Activated CD4-positive, alpha-beta T cell treated with anti-CD3 and anti-CD28 coated beads for 24 hours (primary cell): ENCODE measurements around the gene SUPT6H.
"Not testable (repeated sequence)": the region's sequence is repeated elsewhere in the genome, so short reads cannot be mapped to it uniquely, and the experiment has no call there.

ENCODE experiments used
- DNase-seq, 2 donors: peaks; one replicate each; pipeline ENCODE4 v3.0.0-alpha.2; 2020; ENCODE audit warnings: low read depth in 2 of 2

Gene SUPT6H

DNA sequence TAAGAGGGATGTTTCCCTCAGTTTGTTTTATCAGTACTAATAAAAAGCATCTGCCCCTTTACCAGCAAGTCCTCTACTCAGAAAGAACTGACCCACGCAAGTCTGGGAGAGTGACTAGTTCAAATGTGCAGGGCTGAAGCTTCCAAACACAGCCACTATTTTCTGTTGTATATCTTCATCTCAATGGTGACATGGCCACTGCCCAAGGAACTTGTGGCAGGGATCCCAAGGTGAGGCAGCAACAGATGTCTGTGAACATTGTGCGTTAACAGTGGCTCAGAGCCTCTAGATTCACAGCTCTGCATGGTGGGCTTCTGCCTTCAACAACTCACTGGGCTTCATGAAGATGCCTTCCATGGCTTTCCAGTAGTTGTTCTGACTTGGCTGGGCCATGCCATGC lies 13.3 kb upstream of the SUPT6H start:
- DNase-seq: no peak

- no peak for DNase-seq
Measured at GRCh38 chr17:28655160-28655559, 6.8 kb upstream of the SUPT6H start.

- DNase-seq: no peak
Measured at GRCh38 chr17:28657756-28658155, 4.2 kb upstream of the SUPT6H start.

- DNase-seq: not testable (repeated sequence)
Measured at GRCh38 chr17:28658342-28658741, 3.7 kb upstream of the SUPT6H start.

DNA sequence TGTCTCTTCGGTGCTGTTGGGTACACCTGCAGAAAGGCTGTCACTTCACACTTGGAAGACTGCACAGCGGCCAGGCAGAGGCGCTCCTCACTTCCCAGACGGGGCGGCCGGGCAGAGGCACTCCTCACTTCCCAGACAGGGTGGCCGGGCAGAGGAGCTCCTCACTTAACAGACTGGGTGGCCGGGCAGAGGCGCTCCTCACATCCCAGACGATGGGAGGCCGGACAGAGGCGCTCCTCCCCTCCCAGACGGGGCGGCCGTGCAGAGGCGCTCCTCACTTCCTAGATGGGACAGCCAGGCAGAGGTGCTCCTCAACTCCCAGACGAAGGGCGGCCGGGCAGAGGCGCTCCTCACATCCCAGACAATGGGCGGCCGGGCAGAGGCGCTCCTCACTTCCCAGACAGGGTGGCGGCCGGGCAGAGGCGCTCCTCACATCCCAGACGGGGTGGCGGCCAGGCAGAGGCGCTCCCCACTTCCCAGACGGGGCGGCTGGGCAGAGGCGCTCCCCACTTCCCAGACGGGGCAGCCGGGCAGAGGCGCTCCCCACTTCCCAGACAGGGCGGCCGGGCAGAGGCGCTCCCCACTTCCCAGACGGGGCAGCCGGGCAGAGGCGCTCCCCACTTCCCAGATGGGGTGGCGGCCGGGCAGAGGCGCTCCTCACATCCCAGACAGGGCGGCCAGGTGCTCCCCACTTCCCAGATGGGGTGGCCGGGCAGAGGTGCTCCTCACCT lies 3.1 kb upstream of the SUPT6H start:
- not testable (repeated sequence) for DNase-seq

DNA sequence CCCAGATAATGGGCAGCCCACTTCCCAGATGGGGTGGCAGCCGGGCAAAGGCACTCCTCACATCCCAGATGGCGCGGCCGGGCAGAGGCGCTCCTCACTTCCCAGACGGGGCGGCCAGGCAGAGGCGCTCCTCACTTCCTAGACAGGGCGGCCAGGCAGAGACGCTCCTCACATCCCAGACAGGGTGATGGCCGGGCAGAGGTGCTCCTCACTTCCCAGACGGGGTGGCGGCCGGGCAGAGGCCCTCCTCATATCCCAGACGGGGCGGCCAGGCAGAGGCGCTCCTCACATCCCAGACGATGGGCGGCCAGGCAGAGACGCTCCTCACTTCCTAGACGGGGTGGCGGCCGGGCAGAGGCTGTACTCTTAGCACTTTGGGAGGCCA lies 2.5 kb upstream of the SUPT6H start:
- DNase-seq: not testable (repeated sequence)

GRCh38 chr17:28662527-28662829 lies 473 bp downstream of the SUPT6H start:
- DNase-seq: no peak

- DNase-seq: no peak
Measured at GRCh38 chr17:28663723-28664122, 1.7 kb downstream of the SUPT6H start.

GRCh38 chr17:28665994-28666393 lies 4.0 kb downstream of the SUPT6H start:
- no peak for DNase-seq

DNA sequence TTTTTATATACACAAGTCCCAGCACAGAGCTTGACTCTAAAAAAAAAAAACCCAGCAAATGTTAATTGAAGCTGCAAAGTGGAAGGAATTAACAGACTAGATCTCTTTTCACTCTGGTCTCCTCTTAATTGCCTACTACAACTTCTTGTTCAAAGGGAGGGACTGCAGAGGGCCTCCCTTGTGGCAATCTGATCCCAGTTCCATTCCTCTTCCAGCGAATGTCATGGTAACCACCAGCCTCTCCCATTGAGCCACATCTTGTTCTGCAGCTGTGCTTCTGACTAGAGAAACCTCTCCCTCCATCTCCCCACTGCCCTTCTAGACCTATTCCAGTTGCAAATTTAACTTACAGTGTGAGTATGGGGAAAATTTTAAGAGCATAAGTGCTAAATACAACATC lies 5.9 kb downstream of the SUPT6H start:
- DNase-seq: no peak

DNA sequence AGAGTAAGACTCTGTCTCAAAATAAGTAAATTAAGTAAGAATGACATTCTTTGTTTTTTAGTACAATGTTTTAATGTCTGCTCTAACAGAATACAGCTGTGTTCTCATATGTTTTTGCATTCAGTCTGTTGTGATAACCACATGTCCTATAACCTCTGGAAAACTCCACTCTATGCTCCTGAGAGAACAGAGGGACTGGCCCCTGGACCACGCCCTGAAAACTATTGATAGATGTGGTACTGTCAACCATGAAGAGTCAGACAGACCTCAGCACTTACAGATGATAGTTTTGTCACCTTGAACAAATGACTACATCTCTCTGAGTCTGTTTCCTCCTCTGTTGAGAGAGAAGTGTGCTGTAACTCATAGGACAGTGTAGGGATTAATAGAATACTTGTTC lies 7.9 kb downstream of the SUPT6H start:
- DNase-seq: no peak

GRCh38 chr17:28675490-28675889 lies 13.5 kb downstream of the SUPT6H start:
- no peak for DNase-seq

- no peak for DNase-seq
Measured at GRCh38 chr17:28675980-28676379, 14.0 kb downstream of the SUPT6H start.

DNA sequence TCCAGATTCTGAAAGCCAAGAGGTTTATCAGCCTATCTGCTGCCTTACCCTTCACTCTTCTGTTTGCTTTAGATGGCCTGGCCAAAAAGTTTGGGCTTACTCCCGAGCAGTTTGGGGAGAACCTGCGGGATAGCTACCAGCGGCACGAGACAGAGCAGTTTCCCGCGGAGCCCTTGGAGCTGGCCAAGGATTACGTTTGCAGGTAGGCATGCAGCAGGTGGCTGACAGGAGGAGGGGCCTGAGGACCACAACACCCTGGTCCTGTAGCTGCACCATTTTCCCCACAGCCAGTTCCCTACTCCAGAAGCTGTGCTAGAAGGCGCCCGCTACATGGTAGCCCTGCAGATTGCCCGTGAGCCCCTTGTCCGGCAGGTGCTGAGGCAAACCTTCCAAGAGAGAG lies 20.6 kb downstream of the SUPT6H start:
- DNase-seq: no peak

- DNase-seq: no peak
Measured at GRCh38 chr17:28684963-28685362, 23.0 kb downstream of the SUPT6H start.

DNA sequence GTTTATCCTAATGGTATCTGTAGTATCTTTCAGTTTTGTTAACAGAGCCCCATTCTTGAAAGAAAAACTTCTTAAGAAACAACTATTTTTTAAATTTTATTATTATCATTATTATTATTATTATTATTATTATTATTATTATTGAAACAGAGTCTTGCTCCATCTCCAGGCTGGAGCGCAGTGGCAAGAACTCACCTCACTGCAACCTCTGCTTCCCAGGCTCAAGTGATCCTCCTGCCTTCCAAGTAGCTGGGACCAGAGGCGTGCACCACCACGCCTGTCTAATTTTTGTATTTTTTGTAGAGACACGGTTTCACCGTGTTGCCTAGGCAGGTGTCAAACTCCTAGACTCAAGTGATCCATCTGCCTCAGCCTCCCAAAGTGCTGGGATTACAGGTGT lies 23.4 kb downstream of the SUPT6H start:
- no peak for DNase-seq

DNA sequence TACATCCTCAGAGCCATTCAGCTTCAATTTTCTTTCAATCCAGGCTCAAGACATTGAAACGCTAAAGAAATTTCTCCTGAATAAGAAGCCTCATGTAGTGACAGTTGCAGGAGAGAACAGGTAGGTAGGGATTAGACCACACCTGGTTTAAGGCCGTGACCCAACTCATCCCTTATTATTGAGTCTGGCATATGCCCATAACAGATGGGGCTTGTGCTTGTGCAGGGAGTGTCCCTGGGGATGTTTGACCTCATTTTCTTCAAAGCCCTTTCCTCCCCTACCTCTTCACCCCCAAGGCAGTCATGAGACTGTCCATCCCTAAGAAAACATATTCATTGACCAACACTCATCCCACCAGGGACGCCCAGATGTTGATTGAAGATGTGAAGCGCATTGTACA lies 24.3 kb downstream of the SUPT6H start:
- no peak for DNase-seq

DNA sequence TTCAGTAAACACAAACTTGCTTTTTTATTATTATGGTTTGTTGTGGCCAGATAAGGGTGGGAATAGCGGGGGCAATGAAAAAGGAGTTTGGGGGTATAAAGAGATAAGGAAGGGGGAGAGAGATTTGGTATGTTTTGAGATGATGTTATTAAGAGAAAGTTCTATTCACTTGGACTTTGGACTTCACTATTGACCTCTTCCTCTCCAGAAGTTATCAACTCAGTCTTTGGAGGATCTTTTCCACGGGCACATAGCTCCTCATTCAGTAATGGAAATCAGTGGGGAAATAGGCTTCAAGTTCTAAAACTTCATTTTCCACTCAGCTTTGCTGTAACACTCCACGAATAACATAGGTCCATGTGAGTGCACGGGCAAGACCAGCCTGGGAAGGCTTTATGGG lies 26.5 kb downstream of the SUPT6H start:
- DNase-seq: no peak

GRCh38 chr17:28689011-28689410 lies 27.0 kb downstream of the SUPT6H start:
- no peak for DNase-seq

GRCh38 chr17:28693869-28694268 lies 31.9 kb downstream of the SUPT6H start:
- no peak for DNase-seq

DNA sequence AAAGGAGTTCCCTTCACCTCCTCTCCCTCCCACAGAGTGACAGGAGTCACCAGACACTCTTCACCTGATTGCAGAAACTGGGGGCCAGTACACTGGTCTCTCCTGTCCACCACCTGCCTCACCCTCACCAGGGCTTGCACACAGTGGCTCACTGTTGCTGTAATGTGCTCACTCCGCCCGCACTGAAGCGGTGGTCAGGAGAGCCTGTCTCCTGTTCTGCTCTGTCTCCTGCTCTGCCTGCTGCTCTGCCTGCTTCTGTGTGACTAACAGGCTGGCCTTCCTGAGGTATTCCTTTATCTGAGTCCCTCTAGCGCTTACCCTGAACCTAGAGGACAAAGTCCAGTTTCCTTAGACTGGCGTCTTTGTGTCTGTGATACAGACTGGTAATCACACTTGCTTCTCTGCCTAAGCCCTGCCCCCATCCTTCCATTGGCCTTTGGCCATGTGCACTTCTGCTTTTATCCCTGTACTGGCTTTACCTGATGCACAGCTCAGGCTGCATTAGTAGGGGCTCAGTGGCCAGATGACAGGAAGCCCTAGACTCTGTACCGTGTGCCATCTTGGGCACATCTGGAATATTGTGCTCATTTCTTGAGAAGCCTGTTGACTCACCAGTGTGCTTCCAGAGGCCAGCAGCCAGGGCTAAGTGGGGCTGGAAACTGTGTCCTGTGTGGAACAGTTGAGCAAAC lies 36.4 kb downstream of the SUPT6H start:
- DNase-seq: no peak

- DNase-seq: no peak
Measured at GRCh38 chr17:28700278-28700677, 38.3 kb downstream of the SUPT6H start.

GRCh38 chr17:28700830-28701492 lies 39.0 kb downstream of the SUPT6H start:
- no peak for DNase-seq
